Activated CD4-positive, alpha-beta T cell treated with anti-CD3 and anti-CD28 coated beads, Interleukin-2, Interleukin-4, amounts not matched to agents 100 ng/mL and 50 ng/mL, durations not matched to agents 16 hours and 8 hours (primary cell): Measurements from ENCODE around the gene TMEM145.

Experiments
- DNase-seq: peaks from one replicate; pipeline ENCODE4 v3.0.0-alpha.2; 2020; ENCODE audit warnings: low spot score

The TMEM145 gene

GRCh38 chr19:42277821-42278451 is 35.2 kb upstream of the TMEM145 start:
- DNase-seq, result no peak

- DNase-seq, result no peak
Observed at GRCh38 chr19:42278452-42279154, 34.5 kb upstream of the TMEM145 start.

GRCh38 chr19:42279155-42279901 is 33.8 kb upstream of the TMEM145 start:
- DNase-seq, result no peak

- peak; percentile 96 for DNase-seq
Observed at GRCh38 chr19:42279902-42280814, 33.0 kb upstream of the TMEM145 start.

- DNase-seq, result no peak
Observed at GRCh38 chr19:42280815-42281145, 32.3 kb upstream of the TMEM145 start.

GRCh38 chr19:42281146-42281826 is 31.8 kb upstream of the TMEM145 start:
- DNase-seq, result peak; percentile 27

GRCh38 chr19:42281827-42282762 is 31.0 kb upstream of the TMEM145 start:
- DNase-seq, result no peak

- no peak for DNase-seq
Observed at GRCh38 chr19:42282819-42283187, 30.3 kb upstream of the TMEM145 start.

GRCh38 chr19:42283188-42284065 is 29.7 kb upstream of the TMEM145 start:
- peak; percentile 96 for DNase-seq

GRCh38 chr19:42284066-42284501 is 29.0 kb upstream of the TMEM145 start:
- peak; percentile 86 for DNase-seq

- no peak for DNase-seq
Observed at GRCh38 chr19:42284591-42285341, 28.3 kb upstream of the TMEM145 start.

- no peak for DNase-seq
Observed at GRCh38 chr19:42285541-42285941, 27.6 kb upstream of the TMEM145 start.

- no peak for DNase-seq
Observed at GRCh38 chr19:42285988-42286348, 27.1 kb upstream of the TMEM145 start.

- DNase-seq, result no peak
Observed at GRCh38 chr19:42286349-42287016, 26.6 kb upstream of the TMEM145 start.

- no peak for DNase-seq
Observed at GRCh38 chr19:42287017-42287826, 25.9 kb upstream of the TMEM145 start.

GRCh38 chr19:42287827-42288107 is 25.3 kb upstream of the TMEM145 start:
- no peak for DNase-seq

GRCh38 chr19:42288387-42288786 is 24.7 kb upstream of the TMEM145 start:
- no peak for DNase-seq
